AG04450 (cell line): Measurements from ENCODE around the gene TMOD4. TPM values are rescaled to one million over a fixed set of nuclear protein-coding genes. Genes with fewer than 3 reads are reported as not detected.
A peak's percentile ranks its signal among the peaks of the same experiment; 100 is the strongest.

Experiments used
- CTCF ChIA-PET: fragments of 300-600, 350-600 bp; formaldehyde crosslinking; extraction: SDS; loops from one replicate; lab custom pipeline; 2022; ENCODE audit warnings: antibody characterized with exemption, inconsistent platforms; lab: Charles Lee
- POLR2A ChIA-PET: fragments of 350-600 bp; formaldehyde crosslinking; extraction: SDS; loops from one replicate; lab custom pipeline; 2021; ENCODE audit warnings: antibody characterized with exemption, inconsistent platforms; lab: Yijun Ruan, JAX
- DNase-seq: peaks from one replicate; pipeline ENCODE4 v3.0.0-alpha.2; 2011; ENCODE audit warnings: low read depth, low spot score
- H3K27ac ChIP-seq: one replicate; pipeline ENCODE4 v1.5.1; 2012; ENCODE audit warnings: low read depth, low read length, control low read depth
- H3K27me3 ChIP-seq: one replicate; pipeline ENCODE4 v1.6.0; 2012; ENCODE audit warnings: low read length; ENCODE audit not compliant: control insufficient read depth, insufficient read depth
- H3K4me3 ChIP-seq: 2 replicates; pipeline ENCODE4 v1.5.1; 2011; ENCODE audit warnings: mild to moderate bottlenecking, low read depth, low read length, control low read depth
- H3K9me3 ChIP-seq: 2 replicates; pipeline ENCODE4 v1.5.1; 2012; ENCODE audit warnings: low read length; ENCODE audit not compliant: control insufficient read depth, insufficient read depth
- CTCF ChIP-seq: IDR thresholded peaks from 2 replicates; pipeline ENCODE4 v1.5.1; 2011; ENCODE audit warnings: low read depth, low read length, control low read depth, inconsistent platforms
- polyA plus RNA-seq: library from polyadenylated mRNA; depleted of rRNA; stranded (reverse); fragments of >200 nt; gene quantifications from 2 replicates; pipeline ENCODE4 v1.2.3, GENCODE V29; 2011

The TMOD4 gene
- polyA plus RNA-seq, 1 experiment: not detected

GRCh38 chr1:151184211-151184610 lies 8.4 kb upstream of the TMOD4 start:
- Histone ChIP-seq H3K27ac (no peak overlapping the region), H3K9me3 (no peaks in the 10 kb centered on the region), H3K4me3 (no peak overlapping the region), H3K27me3 (no peaks in the 10 kb centered on the region)
- TF ChIP-seq CTCF: no peak
- POLR2A ChIA-PET: no interaction called here
- no peak for DNase-seq
- CTCF ChIA-PET: interaction anchor here (1.7 kb wide), 1 partner anchor 9 kb away, joined by 6 read pairs; the partner anchor contains the start of gene TMOD4

GRCh38 chr1:151176514-151177045 lies 799 bp upstream of the TMOD4 start:
- TF ChIP-seq CTCF: no peak
- POLR2A ChIA-PET: interaction anchor here (0.7 kb wide), 1 partner anchor 76 kb away, joined by 3 read pairs; no protein-coding TSS in a partner anchor
- DNase-seq: no peak
- CTCF ChIA-PET: interaction anchor here (0.6 to 2.7 kb wide), 11 partner anchors 9 to 183 kb away, joined by 3 to 19 read pairs (median 6); partner anchors contain the start of genes LYSMD1, SCNM1 and VPS72
- Histone ChIP-seq H3K4me3 (no peak overlapping the region), H3K9me3 (no peaks in the 10 kb centered on the region), H3K27me3 (no peaks in the 10 kb centered on the region), H3K27ac (no peak overlapping the region)

- H3K4me3 ChIP-seq: no peak overlapping the region
- POLR2A ChIA-PET: interaction anchor here (0.7 kb wide), 1 partner anchor 15 kb away, joined by 4 read pairs; the partner anchor contains the start of gene VPS72
- no peak for TF ChIP-seq CTCF
- peak overlapping the region; percentile 39 for H3K27ac ChIP-seq
- CTCF ChIA-PET: interaction anchor here (0.7 to 2.4 kb wide), 12 partner anchors 8 to 77 kb away, joined by 3 to 19 read pairs (median 5); partner anchors contain the start of gene VPS72
- DNase-seq: no peak
- H3K9me3 ChIP-seq: no peaks in the 10 kb centered on the region
- H3K27me3 ChIP-seq: no peaks in the 10 kb centered on the region
Observed at GRCh38 chr1:151175041-151175741, 590 bp downstream of the TMOD4 start.

GRCh38 chr1:151171190-151171589 lies 4.6 kb downstream of the TMOD4 start:
- Histone ChIP-seq H3K9me3 (no peaks in the 10 kb centered on the region), H3K4me3 (no peak overlapping the region), H3K27me3 (no peaks in the 10 kb centered on the region), H3K27ac (no peak overlapping the region)
- POLR2A ChIA-PET: interaction anchor here (0.6 to 1.2 kb wide), 2 partner anchors 19 to 38 kb away, joined by 3 to 5 read pairs; partner anchors contain the start of gene VPS72
- CTCF ChIA-PET: no interaction called here
- no peak for TF ChIP-seq CTCF
- no peak for DNase-seq

- Histone ChIP-seq H3K4me3 (peak overlapping the region; percentile 99), H3K27me3 (no peaks in the 10 kb centered on the region), H3K9me3 (no peaks in the 10 kb centered on the region), H3K27ac (peak overlapping the region; percentile 87)
- CTCF ChIA-PET: interaction anchor here (1.1 to 2.0 kb wide), 3 partner anchors 9 to 68 kb away, joined by 3 to 6 read pairs (median 5); partner anchors contain the start of gene TMOD4
- DNase-seq: no peak
- no peak for TF ChIP-seq CTCF
- POLR2A ChIA-PET: interaction anchor here (0.6 to 1.0 kb wide), 5 partner anchors 23 to 1267 kb away, joined by 3 to 4 read pairs (median 3); partner anchors contain the start of gene VPS72
Observed at GRCh38 chr1:151167116-151167515, 8.7 kb downstream of the TMOD4 start.
